BJ (cell line): ENCODE data around the gene ELFN2. TPM values are rescaled to one million over a fixed set of nuclear protein-coding genes. Genes with fewer than 3 reads are reported as not detected.

Experiments used
- CTCF ChIA-PET: fragments of 350-600 bp; formaldehyde crosslinking; extraction: SDS; loops from one replicate; lab custom pipeline; 2021; ENCODE audit warnings: antibody characterized with exemption, inconsistent platforms; lab: Yijun Ruan, JAX
- POLR2A ChIA-PET: fragments of 300-600 bp; sonication (Branson Sonifier 250); formaldehyde crosslinking; extraction: SDS; loops from one replicate; lab custom pipeline; 2021; ENCODE audit warnings: antibody characterized with exemption; lab: Charles Lee
- DNase-seq: peaks from one replicate; pipeline ENCODE4 v3.0.0-alpha.2; 2011; ENCODE audit warnings: low read depth
- H3K27me3 ChIP-seq: 2 replicates; pipeline ENCODE4 v1.6.0; 2011; ENCODE audit warnings: low read length; ENCODE audit not compliant: control insufficient read depth, insufficient read depth
- H3K36me3 ChIP-seq: 2 replicates; pipeline ENCODE4 v1.5.1; 2011; ENCODE audit warnings: low read length; ENCODE audit not compliant: control insufficient read depth, insufficient read depth
- H3K4me3 ChIP-seq: 2 replicates; pipeline ENCODE4 v1.5.1; 2011; ENCODE audit warnings: low read depth, mild to moderate bottlenecking, control low read depth, low read length
- CTCF ChIP-seq: IDR thresholded peaks from 2 replicates; pipeline ENCODE4 v1.5.1; 2011; ENCODE audit warnings: low read depth, mild to moderate bottlenecking, control low read depth, inconsistent platforms, low read length, moderate library complexity; ENCODE audit not compliant: insufficient read depth
- polyA plus RNA-seq: library from polyadenylated mRNA; depleted of rRNA; stranded (reverse); fragments of >200 nt; gene quantifications from 2 replicates; pipeline ENCODE4 v1.2.3, GENCODE V29; 2011

The ELFN2 gene
- polyA plus RNA-seq, 1 experiment, result 0.34 TPM

GRCh38 chr22:37346505-37346895, 80.8 kb downstream of the ELFN2 start:
- no peak for TF ChIP-seq CTCF
- H3K36me3 ChIP-seq, result no peaks in the 10 kb centered on the region
- ChIA-PET CTCF (interaction anchor here (0.7 to 2.3 kb wide), 3 partner anchors 13 to 82 kb away, joined by 3 to 6 read pairs (median 6); no protein-coding TSS in a partner anchor), POLR2A (no interaction called here)
- H3K4me3 ChIP-seq, result no peak overlapping the region
- DNase-seq, result no peak
- H3K27me3 ChIP-seq, result no peaks in the 10 kb centered on the region; the same call in 1 of the 2 replicates

GRCh38 chr22:37345863-37346504, 81.3 kb downstream of the ELFN2 start:
- no peak for TF ChIP-seq CTCF
- peak; percentile 96 for DNase-seq
- no peaks in the 10 kb centered on the region for H3K36me3 ChIP-seq
- CTCF ChIA-PET, result interaction anchor here (0.7 to 2.3 kb wide), 3 partner anchors 13 to 83 kb away, joined by 3 to 6 read pairs (median 6); no protein-coding TSS in a partner anchor
- H3K27me3 ChIP-seq, result peaks cover 1% of the 10 kb centered on the region
- POLR2A ChIA-PET, result no interaction called here
- H3K4me3 ChIP-seq, result no peak overlapping the region

- POLR2A ChIA-PET, result no interaction called here
- no peak for TF ChIP-seq CTCF
- no peak for DNase-seq
- CTCF ChIA-PET, result no interaction called here
- Histone ChIP-seq H3K4me3 (no peak overlapping the region), H3K36me3 (no peaks in the 10 kb centered on the region), H3K27me3 (peaks cover 2% of the 10 kb centered on the region)
Observed at GRCh38 chr22:37344735-37345449, 82.4 kb downstream of the ELFN2 start.

- CTCF ChIA-PET, result no interaction called here
- Histone ChIP-seq H3K4me3 (no peak overlapping the region), H3K27me3 (peaks cover 2% of the 10 kb centered on the region), H3K36me3 (no peaks in the 10 kb centered on the region)
- POLR2A ChIA-PET, result no interaction called here
- no peak for TF ChIP-seq CTCF
- no peak for DNase-seq
Observed at GRCh38 chr22:37343863-37344734, 83.2 kb downstream of the ELFN2 start.

- CTCF ChIA-PET, result no interaction called here
- no peak overlapping the region for H3K4me3 ChIP-seq
- POLR2A ChIA-PET, result no interaction called here
Observed at GRCh38 chr22:37343348-37343747, 83.9 kb downstream of the ELFN2 start.

More at GRCh38 chr22:37343348-37343747, 83.9 kb downstream of the ELFN2 start:
- Histone ChIP-seq H3K36me3 (no peaks in the 10 kb centered on the region), H3K27me3 (peaks cover 2% of the 10 kb centered on the region)
- no peak for DNase-seq
- no peak for TF ChIP-seq CTCF
